ENCODE data around the gene ZNF217. TPM values are rescaled to one million over a fixed set of nuclear protein-coding genes. Genes with fewer than 3 reads are reported as not detected.
"Not testable (repeated sequence)": the region's sequence is repeated elsewhere in the genome, so short reads cannot be mapped to it uniquely, and the experiment has no call there.

ZNF217 gene
- total RNA-seq, 2 experiments from 2014 or later, result 37.2 to 38.3 TPM

DNA sequence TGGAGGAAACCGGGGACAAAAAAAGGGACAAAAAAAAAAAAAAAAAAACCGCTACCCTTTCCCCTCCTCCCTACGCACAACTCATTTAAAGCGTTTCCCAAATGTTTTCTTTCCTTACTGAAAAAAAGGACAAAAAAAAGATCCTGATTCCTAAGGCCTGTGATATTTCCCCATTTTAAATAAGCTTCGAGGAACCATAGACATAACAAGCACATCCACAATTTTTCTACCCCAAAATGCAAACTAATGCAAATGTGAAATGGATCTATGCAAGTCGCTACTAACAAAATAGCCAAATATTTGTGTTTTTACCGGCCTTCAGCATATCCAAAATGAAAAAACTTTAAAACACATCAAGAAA lies 1.4 kb upstream of the ZNF217 start:
- H3K27me3 Mint-ChIP-seq (ENCODE audit: low read depth), result no peaks in the 10 kb centered on the region
- peaks cover 5% of the 10 kb centered on the region for H3K36me3 Mint-ChIP-seq (ENCODE audit: low read depth)
- intact Hi-C loops (cut with micrococcal nuclease), result loop anchor here (2.0 to 10.0 kb wide), 3 partner anchors 28 to 690 kb away; no protein-coding TSS in a partner anchor
- peak overlapping the region; percentile 82 for H3K4me3 Mint-ChIP-seq
- no peaks in the 10 kb centered on the region for H3K9me3 Mint-ChIP-seq
- CTCF ChIA-PET, result interaction anchor here (1.5 kb wide), 1 partner anchor 14 kb away, joined by 3 read pairs; no protein-coding TSS in a partner anchor
- H3K27ac Mint-ChIP-seq, result peak overlapping the region; percentile 94
- peaks cover 50% of the 10 kb centered on the region for H3K4me1 Mint-ChIP-seq (ENCODE audit: low read depth)
- no peak for DNase-seq

DNA sequence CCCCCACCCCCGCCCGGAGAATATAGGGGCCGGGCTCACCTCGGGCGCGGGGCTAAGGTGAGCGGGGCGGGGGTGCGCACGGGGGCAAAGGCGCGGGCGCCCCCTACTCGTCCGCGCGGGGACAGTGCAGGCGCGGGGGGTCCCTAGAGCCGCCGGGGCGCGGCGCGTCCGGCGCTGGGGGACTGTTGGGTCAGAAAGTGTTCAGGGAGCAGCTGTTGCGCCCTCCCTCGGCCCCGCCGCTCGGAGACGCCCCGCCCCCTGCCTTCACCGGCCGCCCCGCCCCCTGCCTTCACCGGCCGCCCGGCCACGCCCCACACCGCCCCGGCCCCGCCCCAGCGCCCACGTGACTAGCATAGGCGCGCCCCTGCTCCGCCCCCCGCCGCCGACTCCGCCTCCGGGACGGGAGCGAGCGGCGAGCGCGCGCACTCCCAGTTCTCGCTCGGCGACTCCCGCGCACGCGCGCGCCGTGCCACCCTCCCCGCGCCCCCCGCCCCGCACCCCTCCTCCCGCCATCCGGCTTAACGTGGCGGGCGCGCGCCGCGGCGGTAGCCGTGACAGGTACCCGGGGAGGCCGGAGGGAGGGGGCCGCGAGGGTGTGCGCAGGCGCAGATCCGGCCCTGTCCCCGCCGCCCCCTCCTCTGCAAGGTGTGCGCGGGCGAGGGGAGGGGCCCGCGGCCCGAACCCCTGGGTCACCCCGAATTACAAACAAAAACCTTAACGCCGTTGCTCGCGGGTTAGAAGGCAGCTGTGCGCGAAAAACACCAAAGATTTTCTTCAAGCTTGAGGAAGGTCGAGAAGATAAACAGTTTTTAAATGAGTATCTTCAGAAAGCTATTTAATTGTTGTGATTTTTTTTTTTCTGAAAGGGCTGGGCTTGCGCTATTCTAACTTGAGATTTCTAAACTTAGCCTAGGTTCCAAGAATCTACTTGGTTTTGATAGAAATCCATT lies 704 bp upstream of the ZNF217 start:
- Mint-ChIP-seq H3K4me3 (peak overlapping the region; percentile 94), H3K27ac (peak overlapping the region; percentile 99), H3K4me1 (ENCODE audit: low read depth) (peaks cover 51% of the 10 kb centered on the region), H3K27me3 (ENCODE audit: low read depth) (no peaks in the 10 kb centered on the region), H3K9me3 (no peaks in the 10 kb centered on the region), H3K36me3 (ENCODE audit: low read depth) (peaks cover 5% of the 10 kb centered on the region)
- intact Hi-C loops (cut with micrococcal nuclease), result loop anchor here (1.0 to 10.0 kb wide), 8 partner anchors 11 to 690 kb away; no protein-coding TSS in a partner anchor
- CTCF ChIA-PET, result interaction anchor here (0.8 to 1.5 kb wide), 2 partner anchors 14 to 15 kb away, joined by 3 read pairs; no protein-coding TSS in a partner anchor
- peak; percentile 96 for DNase-seq

DNA sequence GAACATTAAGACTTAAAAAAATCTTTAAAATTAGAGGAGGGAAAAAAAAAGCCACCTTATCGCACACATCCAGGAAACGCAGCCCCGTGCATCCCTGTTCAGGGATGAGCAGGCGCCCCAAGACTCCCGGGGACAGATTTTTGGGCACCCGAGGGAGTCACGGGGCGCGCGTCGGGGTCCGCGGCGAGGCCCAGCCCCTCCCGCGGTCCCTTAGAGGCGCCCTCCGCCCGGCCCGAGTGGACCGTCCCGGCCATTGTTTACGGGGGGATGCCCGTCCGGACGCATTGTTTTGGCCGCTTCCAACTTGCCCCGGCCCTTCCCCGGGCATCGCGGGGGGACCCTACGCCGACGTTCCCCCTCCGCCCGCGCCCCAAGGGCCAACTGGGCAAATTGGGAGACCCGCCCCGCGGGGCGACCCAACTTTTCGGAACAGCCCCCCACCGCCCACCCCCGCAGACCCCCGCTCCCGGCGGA lies 610 bp downstream of the ZNF217 start:
- no peaks in the 10 kb centered on the region for H3K9me3 Mint-ChIP-seq
- H3K27me3 Mint-ChIP-seq (ENCODE audit: low read depth), result no peaks in the 10 kb centered on the region
- CTCF ChIA-PET, result interaction anchor here (0.7 kb wide), 1 partner anchor 76 kb away, joined by 5 read pairs; no protein-coding TSS in a partner anchor
- peak overlapping the region; percentile 99 for H3K27ac Mint-ChIP-seq
- intact Hi-C loops (cut with micrococcal nuclease), result loop anchor here (5.0 to 10.0 kb wide), 2 partner anchors 616 to 692 kb away; no protein-coding TSS in a partner anchor
- peaks cover 5% of the 10 kb centered on the region for H3K36me3 Mint-ChIP-seq (ENCODE audit: low read depth)
- H3K4me3 Mint-ChIP-seq, result peak overlapping the region; percentile 94
- peak; percentile 33 for DNase-seq
- H3K4me1 Mint-ChIP-seq (ENCODE audit: low read depth), result peaks cover 42% of the 10 kb centered on the region

DNA sequence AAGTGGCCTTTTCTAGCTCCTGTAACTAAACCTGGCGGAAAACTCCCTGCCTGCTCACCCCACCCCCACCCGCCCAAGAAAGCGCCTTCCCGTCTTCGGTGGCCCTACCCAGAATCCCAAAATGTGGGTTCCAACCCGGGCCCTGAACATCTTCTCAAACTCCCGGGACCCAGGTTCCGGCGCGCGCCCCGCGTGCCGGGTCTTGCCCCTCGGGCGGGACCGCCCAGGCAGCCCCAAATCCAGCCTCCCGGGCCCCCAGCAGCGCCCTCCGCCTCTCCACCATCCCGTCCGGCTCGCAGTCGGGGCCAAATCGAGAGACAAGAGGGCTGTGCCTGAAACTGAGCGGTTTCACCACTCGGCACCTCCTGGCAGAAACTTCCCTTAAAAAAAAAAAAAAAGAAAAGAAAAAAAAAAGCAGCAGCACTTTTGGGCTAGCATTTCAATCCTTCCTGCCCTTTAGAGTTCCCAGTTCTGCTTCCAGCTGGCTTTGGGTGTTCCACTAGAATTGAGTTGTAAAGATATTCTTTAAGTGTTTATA lies 1.1 kb downstream of the ZNF217 start:
- H3K9me3 Mint-ChIP-seq; H3K36me3 Mint-ChIP-seq (ENCODE audit: low read depth); H3K27me3 Mint-ChIP-seq (ENCODE audit: low read depth): not testable (repeated sequence)
- Mint-ChIP-seq H3K4me3 (peak overlapping the region; percentile 94), H3K4me1 (ENCODE audit: low read depth) (peaks cover 37% of the 10 kb centered on the region), H3K27ac (peak overlapping the region; percentile 99)
- CTCF ChIA-PET, result interaction anchor here (0.7 kb wide), 1 partner anchor 76 kb away, joined by 5 read pairs; no protein-coding TSS in a partner anchor
- peak; percentile 61 for DNase-seq
- intact Hi-C loops (cut with micrococcal nuclease), result loop anchor here (5.0 to 10.0 kb wide), 2 partner anchors 615 to 692 kb away; no protein-coding TSS in a partner anchor

DNA sequence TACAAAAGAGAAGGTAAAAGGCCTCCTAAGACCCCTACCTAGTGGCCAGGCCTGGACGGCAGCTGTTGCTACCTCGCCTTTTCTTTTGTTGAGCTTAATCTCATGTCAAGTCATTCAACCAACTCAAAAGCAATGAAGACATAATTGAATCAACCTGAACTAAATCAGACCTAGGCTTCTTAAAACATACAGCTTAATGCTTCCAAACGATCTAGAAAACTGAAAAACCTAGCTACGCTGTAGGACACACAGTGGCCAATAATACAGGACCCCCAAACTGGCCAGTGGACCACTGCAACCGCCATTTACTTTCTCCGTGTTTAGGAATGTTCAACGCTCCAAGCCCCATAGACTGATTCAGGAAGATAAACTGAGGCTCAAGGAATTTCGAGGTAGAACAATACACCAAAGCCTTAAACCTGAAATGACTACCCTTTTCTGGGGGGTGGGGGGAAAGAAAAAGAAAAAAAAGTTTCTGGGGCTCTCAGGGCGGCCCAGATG lies 1.6 kb downstream of the ZNF217 start:
- H3K27me3 Mint-ChIP-seq (ENCODE audit: low read depth); H3K9me3 Mint-ChIP-seq; H3K36me3 Mint-ChIP-seq (ENCODE audit: low read depth); DNase-seq: not testable (repeated sequence)
- Mint-ChIP-seq H3K27ac (peak overlapping the region; percentile 99), H3K4me1 (ENCODE audit: low read depth) (peaks cover 36% of the 10 kb centered on the region), H3K4me3 (peak overlapping the region; percentile 94)
- CTCF ChIA-PET, result interaction anchor here (1.2 kb wide), 1 partner anchor 9 kb away, joined by 3 read pairs; no protein-coding TSS in a partner anchor
- intact Hi-C loops (cut with micrococcal nuclease), result loop anchor here (5.0 to 10.0 kb wide), 2 partner anchors 615 to 693 kb away; no protein-coding TSS in a partner anchor

DNA sequence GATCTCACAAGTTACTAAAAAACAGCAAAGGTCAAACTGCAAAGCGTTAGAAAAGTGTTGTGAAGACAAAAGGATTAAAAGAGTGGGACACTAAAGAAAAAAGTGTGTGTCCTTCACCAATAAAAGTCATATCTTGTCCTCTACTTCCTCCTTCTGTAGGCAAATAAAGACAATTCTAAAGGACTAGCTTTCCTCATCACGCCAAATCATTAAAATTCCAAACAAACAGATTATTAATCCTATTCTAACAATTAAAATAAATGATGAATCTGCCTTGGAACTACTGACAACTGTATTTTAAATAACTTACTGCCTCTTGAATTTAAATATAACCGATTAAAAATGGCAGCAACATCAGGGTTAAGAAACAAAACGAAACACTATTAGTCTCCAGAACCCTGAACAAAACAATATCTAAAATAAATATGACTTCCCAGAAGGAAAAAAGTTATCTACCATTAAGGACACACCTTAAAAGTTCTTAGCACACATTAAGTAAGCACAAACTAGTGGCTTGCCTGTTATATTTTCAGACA lies 2.4 kb downstream of the ZNF217 start:
- H3K27ac Mint-ChIP-seq, result peak overlapping the region; percentile 99
- H3K4me3 Mint-ChIP-seq, result peak overlapping the region; percentile 94
- CTCF ChIA-PET, result interaction anchor here (1.2 kb wide), 1 partner anchor 8 kb away, joined by 3 read pairs; no protein-coding TSS in a partner anchor
- not testable (repeated sequence) for H3K36me3 Mint-ChIP-seq (ENCODE audit: low read depth); DNase-seq; H3K9me3 Mint-ChIP-seq; H3K27me3 Mint-ChIP-seq (ENCODE audit: low read depth)
- intact Hi-C loops (cut with micrococcal nuclease), result loop anchor here (5.0 to 10.0 kb wide), 2 partner anchors 614 to 694 kb away; no protein-coding TSS in a partner anchor
- peaks cover 36% of the 10 kb centered on the region for H3K4me1 Mint-ChIP-seq (ENCODE audit: low read depth)

DNA sequence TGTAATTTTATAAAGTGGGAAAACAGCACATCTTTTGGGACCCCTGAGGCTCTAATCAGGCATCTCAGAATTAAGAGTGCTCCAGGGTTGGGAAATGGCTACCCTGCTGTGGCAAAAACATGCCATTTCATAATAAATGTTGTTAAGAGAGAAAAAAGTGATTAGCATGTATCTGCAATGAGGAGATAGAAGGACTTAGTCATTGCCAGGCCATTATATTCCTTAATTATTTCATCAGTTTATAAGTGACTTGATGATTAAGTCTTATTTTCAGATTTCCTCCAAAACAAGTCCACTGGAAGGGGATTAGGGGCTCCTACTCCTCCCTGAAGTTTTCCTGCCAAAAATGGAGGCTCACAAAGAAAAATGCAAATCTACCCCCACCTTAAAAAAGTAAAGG lies 3.0 kb downstream of the ZNF217 start:
- not testable (repeated sequence) for H3K9me3 Mint-ChIP-seq; H3K27me3 Mint-ChIP-seq (ENCODE audit: low read depth); H3K36me3 Mint-ChIP-seq (ENCODE audit: low read depth); DNase-seq
- H3K27ac Mint-ChIP-seq, result peak overlapping the region; percentile 99
- H3K4me3 Mint-ChIP-seq, result peak overlapping the region; percentile 94
- peaks cover 39% of the 10 kb centered on the region for H3K4me1 Mint-ChIP-seq (ENCODE audit: low read depth)
- intact Hi-C loops (cut with micrococcal nuclease), result loop anchor here (5.0 to 10.0 kb wide), 2 partner anchors 613 to 694 kb away; no protein-coding TSS in a partner anchor
- CTCF ChIA-PET, result interaction anchor here (0.7 kb wide), 1 partner anchor 9 kb away, joined by 3 read pairs; no protein-coding TSS in a partner anchor

DNA sequence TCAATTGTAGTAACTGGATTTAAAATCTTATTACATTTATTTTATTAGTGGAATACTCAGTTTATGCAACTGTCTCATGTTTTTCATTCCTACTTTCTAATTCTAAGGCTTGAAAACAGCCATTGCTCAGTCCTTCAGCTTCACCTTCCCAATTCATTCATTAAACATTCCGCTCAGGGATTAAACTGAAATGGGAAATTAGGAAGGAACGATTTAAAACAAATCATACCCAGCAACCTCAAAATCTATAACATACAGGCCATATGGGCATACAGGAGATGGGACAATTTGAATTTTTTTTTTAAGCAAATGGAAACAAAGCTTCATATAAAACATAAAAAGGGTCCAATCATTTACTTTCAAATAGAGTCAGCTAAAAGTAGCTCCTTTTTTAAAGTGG lies 3.5 kb downstream of the ZNF217 start:
- not testable (repeated sequence) for H3K27me3 Mint-ChIP-seq (ENCODE audit: low read depth); H3K36me3 Mint-ChIP-seq (ENCODE audit: low read depth); DNase-seq; H3K9me3 Mint-ChIP-seq
- H3K27ac Mint-ChIP-seq, result peak overlapping the region; percentile 99
- peak overlapping the region; percentile 94 for H3K4me3 Mint-ChIP-seq
- intact Hi-C loops (cut with micrococcal nuclease), result loop anchor here (5.0 to 10.0 kb wide), 2 partner anchors 613 to 695 kb away; no protein-coding TSS in a partner anchor
- CTCF ChIA-PET, result interaction anchor here (0.7 kb wide), 1 partner anchor 9 kb away, joined by 3 read pairs; no protein-coding TSS in a partner anchor
- H3K4me1 Mint-ChIP-seq (ENCODE audit: low read depth), result peaks cover 41% of the 10 kb centered on the region

DNA sequence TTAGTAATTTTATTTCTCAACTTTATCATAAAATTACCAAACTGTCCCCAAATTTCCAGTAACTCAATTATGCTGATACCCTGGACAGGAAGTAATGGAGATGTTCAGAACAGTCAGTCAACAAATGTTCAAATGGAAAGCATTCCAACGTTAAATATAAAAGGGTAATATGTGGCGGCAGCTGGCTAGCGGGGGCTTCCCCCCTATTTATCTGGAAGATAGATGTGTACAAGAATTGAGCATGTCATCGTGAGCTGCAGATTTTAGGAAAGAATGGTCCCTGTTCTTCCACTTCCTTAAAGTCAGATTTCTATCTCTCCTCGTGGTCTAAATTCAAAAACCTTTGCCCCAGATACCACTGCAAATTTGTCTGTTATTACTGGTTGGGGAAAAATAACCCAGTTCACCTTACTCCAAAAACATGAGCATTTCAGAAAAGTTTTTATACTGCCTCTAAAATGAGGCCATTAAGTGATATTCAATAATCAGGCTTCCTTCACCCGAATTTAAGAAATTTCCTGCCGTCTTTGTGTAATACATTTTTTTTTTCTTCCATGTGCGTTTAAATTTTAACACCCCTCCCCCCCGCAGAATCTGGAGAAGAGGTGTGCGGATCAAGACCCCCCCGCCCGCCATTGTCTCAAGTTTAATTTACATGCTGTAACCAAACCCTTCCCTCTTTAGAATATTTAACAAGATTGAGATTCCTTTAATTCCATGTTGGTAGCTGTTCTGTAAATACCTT lies 4.1 kb downstream of the ZNF217 start:
- H3K9me3 Mint-ChIP-seq; DNase-seq; CTCF ChIA-PET; H3K36me3 Mint-ChIP-seq (ENCODE audit: low read depth); H3K27me3 Mint-ChIP-seq (ENCODE audit: low read depth): not testable (repeated sequence)
- Mint-ChIP-seq H3K4me3 (peak overlapping the region; percentile 94), H3K4me1 (ENCODE audit: low read depth) (peaks cover 45% of the 10 kb centered on the region), H3K27ac (peak overlapping the region; percentile 99)
- intact Hi-C loops (cut with micrococcal nuclease), result loop anchor here (1.0 to 10.0 kb wide), 3 partner anchors 9 to 695 kb away; no protein-coding TSS in a partner anchor

DNA sequence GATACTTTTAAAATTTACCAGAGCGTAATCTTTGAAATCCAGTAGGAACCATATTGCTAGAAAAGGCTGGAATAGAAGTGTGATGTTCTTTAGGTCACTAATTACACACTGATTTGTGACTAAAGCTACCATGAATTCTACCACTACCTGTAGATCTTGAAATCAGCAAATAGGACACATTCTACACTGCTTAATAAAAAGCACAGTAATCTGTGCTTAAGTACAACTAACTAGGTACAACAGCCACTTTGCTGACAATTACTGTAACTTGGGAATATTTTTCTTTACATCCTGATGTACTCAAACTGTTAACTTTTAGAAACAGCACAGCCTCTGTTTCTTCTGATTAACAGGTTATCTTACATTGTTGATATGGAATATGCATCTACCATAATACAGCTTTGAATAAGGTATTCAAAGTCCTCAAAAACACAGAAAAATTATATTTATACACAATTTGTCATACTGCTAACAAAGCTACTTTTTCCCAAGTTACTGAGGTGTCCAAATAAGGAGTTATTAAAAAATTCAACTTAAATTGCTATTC lies 6.4 kb downstream of the ZNF217 start:
- H3K27me3 Mint-ChIP-seq (ENCODE audit: low read depth); H3K9me3 Mint-ChIP-seq; DNase-seq; intact Hi-C loops (cut with micrococcal nuclease): not testable (repeated sequence)
- peaks cover 63% of the 10 kb centered on the region for H3K4me1 Mint-ChIP-seq (ENCODE audit: low read depth)
- CTCF ChIA-PET, result interaction anchor here (1.1 kb wide), 1 partner anchor 8 kb away, joined by 3 read pairs; no protein-coding TSS in a partner anchor
- peak overlapping the region; percentile 88 for H3K27ac Mint-ChIP-seq
- peaks cover 11% of the 10 kb centered on the region for H3K36me3 Mint-ChIP-seq (ENCODE audit: low read depth)
- H3K4me3 Mint-ChIP-seq, result peak overlapping the region; percentile 62

DNA sequence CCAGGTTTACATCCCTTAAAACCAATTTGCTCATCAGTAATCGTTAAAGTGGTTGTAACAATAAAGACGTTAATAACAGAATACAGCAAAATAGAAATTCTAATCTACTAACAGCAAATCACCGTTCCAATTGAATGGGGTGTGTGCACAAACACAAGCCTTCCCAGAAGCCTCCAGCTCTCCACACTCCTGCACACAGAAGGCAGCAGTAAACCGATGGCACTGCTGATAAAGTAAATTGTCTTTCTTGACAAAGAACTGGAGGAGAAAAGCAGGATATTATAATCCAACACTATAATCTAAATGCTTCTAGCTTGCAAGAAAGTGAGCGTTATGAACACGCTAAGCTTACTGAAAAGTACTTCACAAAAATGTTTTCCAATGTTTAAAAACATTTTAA lies 7.0 kb downstream of the ZNF217 start:
- no peak for DNase-seq
- CTCF ChIA-PET, result interaction anchor here (0.7 kb wide), 2 partner anchors 32 to 329 kb away, joined by 3 to 4 read pairs; no protein-coding TSS in a partner anchor
- Mint-ChIP-seq H3K27ac (peak overlapping the region; percentile 88), H3K4me3 (peak overlapping the region; percentile 62), H3K9me3 (no peaks in the 10 kb centered on the region), H3K4me1 (ENCODE audit: low read depth) (peaks cover 69% of the 10 kb centered on the region), H3K27me3 (ENCODE audit: low read depth) (no peaks in the 10 kb centered on the region), H3K36me3 (ENCODE audit: low read depth) (peaks cover 15% of the 10 kb centered on the region)
- intact Hi-C loops (cut with micrococcal nuclease), result no loop called here
